GM04503 (cell line): Measurements from ENCODE around the gene PGM3.
A peak's percentile ranks its signal among the peaks of the same experiment; 100 is the strongest.
"Not testable (repeated sequence)": the region's sequence is repeated elsewhere in the genome, so short reads cannot be mapped to it uniquely, and the experiment has no call there.

Experiments
- DNase-seq: peaks from one replicate; pipeline ENCODE4 v3.0.0-alpha.2; 2012; ENCODE audit warnings: low read depth

PGM3 gene

GRCh38 chr6:83192871-83193746 is at the start of gene PGM3, which contains the start of gene RWDD2A:
PGM3 (minus strand) TSS chr6:83193265; CDS start chr6:83191012, 2,253 bp downstream.
RWDD2A (plus strand) TSS chr6:83193357; CDS start chr6:83194452, 1,095 bp downstream.
- no peak for DNase-seq

DNA sequence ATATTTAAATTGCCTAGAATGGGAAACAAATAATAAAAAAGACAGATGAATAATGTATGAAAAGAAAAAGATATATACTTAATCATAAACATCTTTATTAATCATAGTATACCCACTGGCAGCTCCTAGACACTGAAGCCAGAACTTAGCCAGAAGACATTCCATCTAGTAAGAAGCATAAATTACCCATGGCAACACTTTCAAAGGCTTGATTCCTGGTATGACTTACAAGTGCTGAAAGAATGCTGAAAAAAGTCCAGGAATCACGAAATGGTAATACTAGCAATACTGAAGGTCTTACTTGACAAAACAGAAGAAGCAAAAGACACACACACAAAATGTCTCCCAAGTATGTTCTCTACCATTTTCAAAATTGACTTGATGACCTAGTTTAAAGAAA is 38.1 kb upstream of the PGM3 start:
- peak; percentile 44 for DNase-seq

- no peak for DNase-seq
These were observed 33.5 kb upstream of the PGM3 start for GRCh38 chr6:83226517-83226916.

DNA sequence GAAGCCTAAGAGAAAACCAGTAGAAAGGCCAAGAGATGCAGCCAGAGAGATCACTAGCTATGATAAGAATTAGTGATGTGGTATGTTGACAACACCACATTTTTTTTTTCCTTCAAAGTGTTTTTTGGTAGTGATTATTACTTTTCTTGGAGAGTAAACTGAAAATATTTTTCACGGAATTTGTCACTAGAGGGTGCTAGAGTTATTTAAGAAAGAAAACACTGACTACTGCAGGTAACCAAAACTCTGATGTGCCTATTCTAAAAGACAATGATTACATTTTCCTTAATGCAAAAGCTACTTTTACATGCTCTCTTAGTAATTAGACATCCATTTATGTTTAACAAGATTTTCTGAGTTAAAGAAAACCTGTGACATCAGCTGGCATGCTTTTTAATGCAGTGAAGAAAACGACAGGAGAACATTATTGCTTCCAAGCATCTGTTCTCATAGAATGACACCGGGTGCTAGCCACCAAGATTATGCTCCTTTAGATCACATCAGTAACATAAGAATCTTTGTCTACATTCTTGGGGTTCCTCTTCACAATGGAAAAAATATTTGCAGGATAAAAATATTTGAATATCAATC is 28.9 kb upstream of the PGM3 start:
- peak; percentile 10 for DNase-seq

DNA sequence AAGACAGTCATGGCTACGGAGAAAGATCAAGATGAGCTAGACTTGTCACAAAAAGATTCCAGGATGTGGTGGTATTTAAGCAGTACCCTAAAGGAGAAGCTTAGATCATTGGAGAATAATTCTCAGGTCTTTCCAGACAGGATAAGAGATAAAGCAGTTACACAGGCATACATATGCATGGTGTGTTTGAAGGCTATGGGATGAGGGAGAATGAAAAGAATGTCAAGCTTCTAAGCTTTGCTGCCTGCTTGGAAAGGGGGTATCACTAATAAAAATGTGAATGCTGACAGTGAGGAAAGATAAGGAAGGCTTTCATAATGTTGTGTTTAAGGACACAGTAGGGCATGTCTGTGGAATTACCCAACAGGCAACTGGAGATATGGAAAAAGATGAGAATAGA is 28.2 kb upstream of the PGM3 start:
- no peak for DNase-seq

DNA sequence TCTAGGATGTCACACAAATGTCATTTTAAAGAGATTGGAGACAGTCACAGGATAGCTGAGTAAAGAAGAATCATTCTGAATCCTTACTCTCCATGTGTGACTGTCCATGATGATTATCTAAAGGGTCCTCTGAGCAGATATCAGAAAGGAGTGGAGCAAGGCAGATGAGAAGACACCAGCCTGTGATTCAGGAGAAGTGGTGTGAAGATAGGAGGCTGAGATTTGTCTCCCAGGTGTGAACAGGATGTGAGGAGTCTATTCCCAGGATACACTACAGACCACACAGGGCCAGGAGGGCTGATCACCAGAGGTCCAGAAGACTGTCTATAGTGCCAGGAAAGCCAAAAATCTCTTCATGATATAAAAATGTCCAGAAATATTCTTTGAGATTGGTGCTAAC is 27.1 kb upstream of the PGM3 start:
- DNase-seq, result no peak

GRCh38 chr6:83218646-83219045 is 25.6 kb upstream of the PGM3 start:
- no peak for DNase-seq

- DNase-seq, result no peak
These were observed 23.7 kb upstream of the PGM3 start for GRCh38 chr6:83216806-83217205.

GRCh38 chr6:83215131-83216047 is 22.3 kb upstream of the PGM3 start:
- peak; percentile 44 for DNase-seq

DNA sequence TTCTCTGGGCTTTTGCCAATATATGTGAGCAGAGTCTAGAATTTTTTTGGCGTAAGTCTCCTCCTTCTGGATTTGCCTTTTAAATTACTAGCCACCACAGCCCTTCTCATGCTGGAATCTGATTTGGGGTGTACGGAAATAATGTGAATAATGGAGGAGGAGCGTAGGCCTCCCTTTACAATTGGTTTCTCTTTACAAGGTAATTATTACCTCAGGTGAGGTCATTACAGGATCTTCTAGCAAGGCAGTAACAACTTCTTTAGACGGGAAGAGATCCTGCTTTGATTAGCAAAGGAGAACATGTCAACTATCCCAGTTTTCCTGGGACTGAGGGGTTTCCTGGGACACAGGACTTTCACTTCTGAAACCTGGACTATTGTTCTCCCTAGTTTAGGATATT is 9.0 kb upstream of the PGM3 start:
- DNase-seq, result no peak

DNA sequence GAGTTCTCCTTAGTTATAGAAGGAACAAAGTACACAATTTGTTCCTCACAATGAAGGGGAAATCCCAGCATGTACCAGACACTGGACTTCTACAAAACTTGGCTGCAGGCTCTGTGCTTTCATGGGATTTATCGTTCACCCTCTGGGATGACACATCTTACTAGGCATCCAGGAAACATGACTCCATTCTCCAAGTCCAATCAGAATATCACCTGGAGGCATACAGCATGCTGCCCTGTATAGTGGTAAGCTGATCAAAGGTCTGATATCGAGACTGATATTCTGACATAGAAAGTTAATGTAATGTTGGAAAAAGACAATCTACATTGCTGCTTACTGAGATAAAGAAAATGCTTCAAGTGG is 6.8 kb upstream of the PGM3 start:
- DNase-seq, result no peak

DNA sequence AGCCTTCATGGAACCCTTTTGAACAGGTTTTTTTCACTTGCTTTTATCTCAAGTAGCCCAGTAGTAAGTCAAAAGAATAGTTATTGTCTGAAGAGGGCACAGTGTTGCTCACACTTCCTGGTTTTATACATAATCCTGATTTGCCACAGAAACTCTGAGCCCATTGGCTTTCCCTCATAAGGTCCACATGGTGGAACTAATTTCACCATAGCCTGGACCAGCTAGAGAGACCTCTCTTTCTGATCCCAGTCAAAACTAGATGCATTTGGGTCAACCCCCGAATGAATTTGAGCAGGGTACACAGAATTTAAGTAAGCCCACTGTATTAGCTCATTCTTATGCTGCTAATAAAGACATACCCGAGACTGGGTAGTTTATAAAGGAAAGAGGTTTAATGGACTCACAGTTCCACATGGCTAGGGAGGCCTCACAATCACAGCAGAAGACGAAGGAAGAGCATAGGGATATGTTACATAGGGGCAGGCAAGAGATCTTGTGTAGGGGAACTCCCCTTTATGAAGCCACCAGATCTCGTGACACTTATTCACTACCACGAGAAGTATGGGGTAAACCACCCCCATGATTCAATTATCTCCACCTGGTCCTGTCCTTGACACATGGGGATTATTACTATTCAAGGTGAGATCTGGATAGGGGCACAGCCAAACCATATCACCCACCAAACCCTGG is 6.3 kb upstream of the PGM3 start:
- no peak for DNase-seq

- no peak for DNase-seq
These were observed 5.6 kb upstream of the PGM3 start for GRCh38 chr6:83198486-83199172.

DNA sequence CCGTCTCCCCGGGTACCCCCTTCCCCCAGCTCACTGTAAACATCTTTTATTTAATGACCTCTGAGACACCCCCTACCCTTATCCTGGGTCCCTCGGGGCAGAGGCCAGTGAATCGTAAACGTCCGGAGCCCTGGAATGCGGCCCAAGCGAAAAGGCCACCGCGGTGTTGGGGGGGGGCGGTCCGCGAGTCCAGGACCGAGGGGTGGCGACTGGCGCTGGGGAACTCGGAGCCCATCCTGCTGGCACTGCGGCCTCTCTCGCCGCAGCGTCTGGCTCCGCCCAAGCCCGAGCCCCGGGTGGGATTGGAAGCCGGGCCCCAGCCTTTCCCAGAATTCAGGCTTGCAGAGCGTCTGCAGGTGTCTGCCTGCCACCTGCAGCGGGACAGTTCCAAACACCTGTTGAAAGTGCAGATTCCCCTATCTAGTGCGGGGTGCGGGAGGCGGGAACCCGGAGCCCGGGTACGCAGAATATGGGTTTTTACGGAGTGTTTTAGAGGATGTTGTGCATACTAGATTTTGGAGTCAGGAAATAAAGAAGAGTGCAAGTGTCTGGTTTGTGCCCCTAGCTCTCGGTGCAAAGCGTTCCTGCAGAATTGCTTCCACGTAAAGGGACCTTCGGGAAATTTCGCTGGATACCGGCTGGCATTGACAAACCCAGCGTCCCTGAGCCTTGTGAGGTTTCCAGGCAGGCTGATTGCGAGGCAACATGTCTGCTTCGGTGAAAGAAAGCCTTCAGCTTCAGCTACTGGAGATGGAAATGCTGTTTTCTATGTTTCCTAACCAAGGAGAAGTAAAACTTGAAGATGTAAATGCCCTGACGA is 892 bp upstream of the PGM3 start:
- no peak for DNase-seq

- DNase-seq, result no peak
These were observed 609 bp downstream of the PGM3 start for GRCh38 chr6:83192456-83192855.

- DNase-seq, result not testable (repeated sequence)
These were observed 1.1 kb downstream of the PGM3 start for GRCh38 chr6:83191974-83192373.

DNA sequence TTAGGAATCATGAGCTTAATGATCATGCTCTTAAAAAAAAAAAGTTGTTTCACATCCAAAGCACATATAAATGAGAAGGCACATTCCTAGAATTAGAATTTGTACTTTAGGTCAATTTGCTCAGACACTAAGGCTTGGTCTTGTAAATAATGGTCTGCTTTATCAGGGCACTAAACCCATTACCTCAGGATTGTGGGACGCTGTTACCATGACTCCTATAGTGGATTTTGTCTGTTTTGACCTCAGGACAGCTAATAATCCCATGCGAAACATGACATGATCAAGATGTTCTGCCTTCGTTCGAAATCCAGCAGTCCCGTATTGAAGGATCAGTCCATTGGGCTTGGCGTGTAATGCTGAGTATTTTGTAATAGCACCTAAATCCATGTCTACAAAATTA is 2.4 kb downstream of the PGM3 start:
- DNase-seq, result no peak

DNA sequence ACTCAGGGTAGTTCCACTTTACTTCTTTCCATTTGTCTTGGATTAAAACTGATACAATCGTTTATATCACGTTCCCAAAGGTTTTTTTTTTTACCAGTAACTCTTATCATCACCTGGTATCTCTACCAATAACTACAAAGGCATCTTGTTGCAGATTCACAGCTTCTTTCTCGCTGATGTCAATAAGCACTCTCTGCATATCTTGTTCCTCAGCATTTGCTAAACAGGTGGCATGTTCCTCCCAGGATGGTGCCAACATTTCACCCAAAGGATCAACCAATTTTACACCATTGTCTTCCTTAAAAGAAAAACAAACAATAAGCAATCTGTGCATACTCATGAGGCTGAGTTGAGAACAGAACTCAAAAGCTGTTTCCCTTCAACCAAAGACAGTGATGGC is 4.6 kb downstream of the PGM3 start:
- DNase-seq, result no peak

GRCh38 chr6:83185096-83185495 is 8.0 kb downstream of the PGM3 start:
- DNase-seq, result no peak

DNA sequence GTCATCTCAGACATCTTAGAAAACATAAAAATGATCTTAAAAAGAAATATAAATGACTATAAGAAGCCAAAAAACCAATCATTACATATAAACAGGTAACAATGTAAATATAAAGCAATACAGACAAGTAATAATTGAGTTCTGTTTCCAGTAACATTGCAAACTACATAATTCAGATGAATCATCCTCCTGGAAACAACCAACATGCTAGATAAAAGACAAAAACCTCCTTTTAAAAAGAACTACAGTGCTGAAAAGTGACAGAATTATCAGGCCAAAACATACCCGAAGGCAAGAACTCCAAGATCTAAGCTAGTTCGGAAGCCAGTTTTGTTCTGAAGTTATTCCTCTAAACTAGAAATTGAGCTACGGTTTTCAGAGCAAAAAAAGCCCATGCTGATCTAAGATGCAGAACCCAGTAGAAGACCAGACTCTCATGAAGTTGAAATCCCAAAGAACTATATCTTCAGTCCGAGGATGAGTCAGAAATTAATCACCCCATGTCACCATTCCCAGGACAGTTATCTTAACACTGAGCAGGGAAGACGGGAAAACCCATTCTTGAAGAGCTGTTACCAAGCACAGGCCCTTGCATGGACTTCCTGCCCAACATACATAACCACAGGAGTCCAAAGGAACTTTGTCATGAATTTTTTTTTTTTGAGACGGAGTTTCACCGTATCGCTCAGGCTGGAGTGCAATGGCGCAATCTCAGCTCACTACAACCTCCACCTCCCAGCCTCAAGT is 9.8 kb downstream of the PGM3 start:
- DNase-seq, result peak; percentile 89
